Posterior vena cava (tissue), 2 donors: ENCODE measurements around the gene GALNT2. TPM values are rescaled to one million over a fixed set of nuclear protein-coding genes. Genes with fewer than 3 reads are reported as not detected.

Experiments used
- DNase-seq: peaks from one replicate; pipeline ENCODE4 v3.0.0-alpha.2; 2020; ENCODE audit warnings: low spot score
- intact Hi-C, 2 donors: fragments of 100-400 bp; cut with DNase I; formaldehyde crosslinking; loops; one replicate each; pipeline versions ENCODE4 v1.14.1 to v1.14.2; 2022 to 2023
- total RNA-seq, 2 donors: library from RNA; stranded (reverse); fragmentation: NEBNext Ultra II Directional; extraction: Animal tissue kit (Norgen Biotek cat#: 25700); gene quantifications; one replicate each; pipeline ENCODE4 v1.2.1, GENCODE V29; 2021
- donor health status: DM: yes; HTN: yes; CAD: no.
- donor health status: DM: yes; HTN: yes; CAD: no.

Gene GALNT2
- total RNA-seq, 2 donors from 2014 or later: 72.6 to 79.6 TPM

DNA sequence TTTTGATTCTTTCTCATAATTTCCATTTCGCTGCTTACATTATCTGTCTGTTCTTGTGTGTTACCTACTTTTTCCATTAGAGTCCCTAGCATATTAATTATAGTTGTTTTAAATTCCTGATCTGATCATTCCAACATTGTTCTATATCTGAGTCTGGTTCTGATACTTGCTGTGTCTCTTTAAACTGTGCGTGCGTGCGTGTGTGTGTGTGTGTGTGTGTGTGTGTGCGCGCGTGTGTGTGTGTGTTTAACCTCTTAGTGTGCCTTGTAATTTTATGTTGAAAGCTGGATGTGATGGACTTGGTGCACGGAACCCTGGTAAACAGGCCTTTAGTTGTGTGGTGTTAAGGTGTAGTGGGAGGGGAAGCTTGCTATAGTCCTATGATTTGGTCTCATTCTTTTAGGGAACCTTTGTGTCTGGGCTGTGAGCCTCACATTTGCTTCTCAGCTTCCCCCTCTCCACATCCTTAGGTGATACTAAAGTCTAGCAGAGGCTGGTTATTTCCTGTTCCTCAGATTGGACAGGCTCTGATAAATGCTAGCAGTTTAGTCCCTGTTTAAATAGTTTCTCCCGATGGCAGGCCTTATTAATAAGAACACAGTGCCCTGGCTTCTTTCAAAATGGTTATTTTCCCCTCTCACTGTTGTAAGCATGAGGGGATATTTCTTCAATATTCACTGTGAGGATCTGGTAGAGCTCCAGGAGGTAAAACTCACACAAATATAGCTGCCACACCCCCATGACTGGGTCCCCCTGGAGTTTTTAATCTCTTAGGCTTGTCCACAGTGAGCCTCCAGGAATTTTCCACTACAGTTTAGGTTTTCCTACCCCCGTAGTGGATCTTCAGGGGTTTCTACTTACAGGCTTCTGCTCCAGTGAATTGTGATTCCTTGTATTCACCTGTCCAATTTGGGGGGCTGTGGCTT is 118.3 kb downstream of the GALNT2 start:
- intact Hi-C loops: no loop called here
- no peak for DNase-seq

DNA sequence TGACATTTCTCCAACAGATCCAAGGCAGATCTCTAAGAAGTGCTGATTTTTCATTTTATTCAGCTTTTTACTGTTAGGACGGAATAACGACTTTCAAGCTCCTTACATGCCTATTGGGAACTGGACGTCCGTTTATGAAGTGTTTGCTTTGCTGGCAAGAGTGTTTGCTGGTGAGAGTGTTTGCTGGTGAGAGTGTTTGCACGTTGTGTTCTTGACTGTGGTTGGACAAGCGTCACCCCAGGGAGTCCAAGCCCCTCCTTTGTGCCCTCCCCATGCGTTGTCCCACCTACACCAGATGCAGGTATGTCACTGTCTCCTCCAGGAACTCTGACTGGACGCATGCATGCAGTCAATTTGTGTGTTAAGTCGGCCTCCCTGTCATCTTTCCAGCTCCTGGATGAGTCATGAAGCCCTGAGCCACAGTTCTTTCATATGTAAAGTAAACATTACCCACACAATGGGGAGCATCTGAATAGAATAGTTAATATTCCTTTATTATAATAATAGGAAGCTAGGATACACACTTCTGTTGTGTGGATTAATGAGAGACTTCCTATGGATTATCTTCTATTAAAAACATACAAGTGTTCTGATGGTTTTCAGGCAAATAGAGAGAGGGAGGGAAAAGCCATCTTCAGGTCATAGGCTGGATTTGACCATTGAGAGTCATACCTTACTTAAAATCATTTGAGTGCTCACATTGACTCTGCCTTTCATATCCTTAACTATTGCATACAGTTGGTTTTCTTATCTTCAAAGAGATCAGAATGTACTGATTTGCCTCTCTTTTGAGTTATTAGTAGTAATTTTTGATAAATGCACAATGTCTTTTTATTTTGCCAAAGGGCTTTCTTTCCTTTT is 119.2 kb downstream of the GALNT2 start:
- DNase-seq: no peak
- intact Hi-C loops: no loop called here

- intact Hi-C loops: no loop called here
- DNase-seq: no peak
Observed at GRCh38 chr1:230186874-230187273, 119.8 kb downstream of the GALNT2 start.

- intact Hi-C loops: no loop called here
- DNase-seq: no peak
Observed at GRCh38 chr1:230187290-230187689, 120.3 kb downstream of the GALNT2 start.

- DNase-seq: no peak
- intact Hi-C loops: no loop called here
Observed at GRCh38 chr1:230188826-230189225, 121.8 kb downstream of the GALNT2 start.

DNA sequence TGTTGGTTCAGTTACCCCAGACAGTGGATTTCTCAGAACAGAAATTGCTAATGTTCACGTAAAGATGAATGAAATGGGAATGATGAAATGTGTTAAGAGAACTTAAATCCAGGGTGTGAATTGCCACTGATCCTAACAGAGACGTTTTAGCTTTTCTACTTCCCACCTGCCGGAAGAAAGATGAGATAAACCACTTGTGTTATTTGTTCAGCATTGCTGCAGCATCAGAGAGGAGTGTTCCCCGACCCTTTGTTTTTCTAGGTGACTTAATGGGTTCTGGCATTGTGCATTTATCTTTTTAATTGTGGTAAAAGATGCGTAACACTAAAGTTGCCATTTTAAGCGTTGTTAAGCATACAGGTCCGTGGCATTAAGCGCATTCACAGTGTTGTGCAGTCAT is 122.3 kb downstream of the GALNT2 start:
- DNase-seq: no peak
- intact Hi-C loops: no loop called here

GRCh38 chr1:230189824-230190223 is 122.8 kb downstream of the GALNT2 start:
- no peak for DNase-seq
- intact Hi-C loops: no loop called here

GRCh38 chr1:230191079-230191804 is 124.2 kb downstream of the GALNT2 start:
- intact Hi-C loops: no loop called here
- no peak for DNase-seq

DNA sequence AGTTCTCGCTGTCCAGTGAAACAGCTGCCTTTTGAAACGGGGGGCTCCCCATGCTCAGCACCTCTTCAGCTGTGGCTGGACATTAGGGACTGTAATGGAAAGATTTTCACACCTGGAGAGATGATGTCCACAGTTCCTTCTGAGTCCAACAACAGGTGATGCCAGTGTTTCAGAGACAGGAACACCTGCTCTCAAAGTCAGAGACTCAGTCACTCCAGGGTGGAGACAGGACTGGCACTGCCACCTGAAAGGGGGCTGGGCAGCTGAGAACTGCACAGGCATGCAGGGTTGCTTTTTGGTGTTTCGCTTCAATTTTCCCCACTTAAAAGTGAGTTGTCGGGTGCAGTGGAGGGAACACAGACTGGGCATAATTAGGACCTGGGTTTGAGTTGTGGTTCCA is 124.8 kb downstream of the GALNT2 start:
- intact Hi-C loops: no loop called here
- DNase-seq: no peak

GRCh38 chr1:230194525-230194924 is 127.5 kb downstream of the GALNT2 start:
- no peak for DNase-seq
- intact Hi-C loops: no loop called here

GRCh38 chr1:230195199-230195598 is 128.2 kb downstream of the GALNT2 start:
- DNase-seq: no peak
- intact Hi-C loops: no loop called here

- intact Hi-C loops: no loop called here
- no peak for DNase-seq
Observed at GRCh38 chr1:230196077-230196476, 129.0 kb downstream of the GALNT2 start.

DNA sequence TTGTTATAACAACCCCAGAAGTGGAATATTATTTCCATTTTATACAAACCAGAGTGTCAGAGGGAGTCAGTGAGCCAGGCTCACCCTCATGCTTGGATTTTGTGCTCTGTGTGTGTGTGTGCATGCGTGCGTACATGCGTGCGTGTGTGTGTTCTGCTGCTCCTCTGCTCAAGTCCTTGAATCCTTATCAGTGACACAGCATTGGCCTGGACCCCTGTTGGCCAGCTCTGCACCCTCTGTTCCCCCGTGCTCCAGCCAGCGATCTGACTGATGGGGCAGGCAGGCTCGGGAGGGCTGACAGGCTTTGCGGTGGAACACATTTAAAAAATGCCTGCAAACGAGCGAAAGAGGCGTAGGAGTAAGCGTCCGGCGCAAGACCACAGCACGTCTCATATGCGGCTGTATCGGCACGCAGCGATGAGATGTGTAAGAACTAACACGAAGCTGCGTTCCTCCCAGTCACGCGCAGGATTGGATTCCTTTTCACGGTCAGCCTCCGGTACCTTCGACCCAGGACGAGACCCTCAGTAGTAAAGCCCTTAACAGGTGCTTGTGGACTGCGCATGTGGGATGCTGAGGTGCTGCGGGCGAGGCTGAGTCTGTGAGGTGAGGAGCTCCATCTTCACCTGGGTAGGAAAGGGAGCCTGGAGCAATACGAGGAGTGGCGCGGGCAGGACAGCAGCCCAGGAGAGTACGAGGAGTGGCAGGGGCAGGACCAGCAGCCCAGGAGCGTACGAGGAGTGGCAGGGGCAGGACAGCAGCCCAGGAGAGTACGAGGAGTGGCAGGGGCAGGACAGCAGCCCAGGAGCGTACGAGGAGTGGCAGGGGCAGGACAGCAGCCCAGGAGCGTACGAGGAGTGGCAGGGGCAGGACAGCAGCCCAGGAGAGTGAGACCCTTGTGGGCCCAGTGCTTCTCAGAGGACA is 130.9 kb downstream of the GALNT2 start:
- intact Hi-C loops: no loop called here
- DNase-seq: no peak

GRCh38 chr1:230199034-230199433 is 132.0 kb downstream of the GALNT2 start:
- no peak for DNase-seq
- intact Hi-C loops: no loop called here

DNA sequence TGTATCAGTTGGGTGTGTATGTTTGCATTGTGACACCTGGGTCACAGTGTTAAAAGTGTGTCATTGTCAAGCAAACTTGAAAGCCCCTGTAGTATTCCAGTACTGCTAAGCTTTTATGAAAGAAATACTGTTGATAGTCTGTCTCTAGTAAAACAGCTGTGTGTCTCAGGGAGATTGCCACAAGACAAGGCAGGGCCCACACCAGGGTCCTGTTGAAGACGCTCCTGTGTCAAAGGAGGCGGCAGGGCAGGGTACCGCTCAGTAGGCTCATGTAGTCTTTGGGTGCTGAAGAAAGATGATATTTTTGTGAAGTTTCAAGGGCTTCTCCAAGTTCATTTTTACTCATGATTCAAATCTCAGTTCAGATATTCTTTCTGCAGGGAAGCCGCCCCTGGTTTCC is 132.5 kb downstream of the GALNT2 start:
- intact Hi-C loops: no loop called here
- DNase-seq: no peak

- intact Hi-C loops: no loop called here
- DNase-seq: no peak
Observed at GRCh38 chr1:230200276-230200675, 133.2 kb downstream of the GALNT2 start.

DNA sequence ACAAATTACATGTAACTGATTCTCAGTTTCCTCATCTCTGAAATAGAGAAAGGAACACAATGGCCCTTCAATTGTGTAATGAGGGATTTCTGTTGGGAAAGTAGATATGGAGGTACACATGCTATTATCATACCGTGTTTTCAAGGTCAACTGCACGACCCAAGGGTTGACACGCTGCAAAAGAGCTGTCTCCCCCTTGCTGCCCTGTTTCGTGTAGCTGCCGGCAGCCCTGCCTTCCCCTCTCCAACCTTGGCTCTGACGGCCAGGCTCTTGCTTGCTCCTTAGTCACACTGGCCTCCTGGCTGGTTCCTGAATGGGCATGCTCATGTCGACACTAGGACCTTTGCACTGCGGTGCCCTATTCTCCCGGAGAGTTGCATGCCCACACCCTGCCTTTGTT is 134.4 kb downstream of the GALNT2 start:
- intact Hi-C loops: no loop called here
- DNase-seq: no peak

DNA sequence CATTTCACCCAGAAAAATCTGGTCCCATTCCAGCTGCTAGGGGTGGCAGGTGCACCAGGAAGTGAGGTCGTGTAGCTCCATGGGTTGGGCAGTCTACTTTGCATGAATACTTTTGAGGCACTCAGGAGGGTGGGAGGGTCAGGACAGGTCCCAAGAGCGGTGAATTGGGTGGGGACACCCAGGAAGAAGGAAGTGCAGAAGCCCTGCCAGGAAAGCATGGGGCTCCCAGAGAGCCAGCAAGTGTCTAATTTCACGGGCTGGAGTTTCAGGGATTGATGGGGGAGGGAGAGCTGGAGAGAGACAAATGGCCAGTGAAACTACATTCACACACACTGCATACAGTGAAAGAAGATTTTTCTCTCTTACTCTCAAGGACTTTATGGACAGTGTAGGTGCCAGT is 137.8 kb downstream of the GALNT2 start:
- DNase-seq: no peak
- intact Hi-C loops: no loop called here

DNA sequence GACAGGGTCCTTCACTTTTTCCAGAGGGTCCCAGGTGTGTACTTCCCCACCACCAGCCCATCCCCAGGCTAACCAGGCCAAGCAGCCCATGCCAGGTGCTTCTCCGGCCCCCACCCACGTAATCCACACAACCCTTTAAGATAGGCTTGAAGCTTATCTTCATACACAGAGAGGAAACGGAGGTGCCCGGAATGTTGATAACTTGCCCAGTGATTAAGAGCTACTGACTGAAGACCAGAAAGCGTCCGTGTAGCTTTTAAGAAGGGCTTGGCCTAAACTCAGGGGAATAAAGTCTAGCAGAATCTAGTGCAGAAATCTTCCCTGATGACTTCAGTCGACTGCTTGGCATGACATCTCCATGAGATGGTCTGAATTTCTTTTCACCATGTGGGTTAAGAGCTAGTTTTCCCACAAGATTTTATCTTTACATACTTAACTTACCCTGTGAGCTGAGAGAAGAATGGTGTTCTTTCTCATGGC is 138.7 kb downstream of the GALNT2 start:
- no peak for DNase-seq
- intact Hi-C loops: no loop called here
